Lower leg skin (tissue), 4 donors: ENCODE data around the gene RBM47. TPM values are rescaled to one million over a fixed set of nuclear protein-coding genes. Genes with fewer than 3 reads are reported as not detected.
"Not testable (repeated sequence)": the region's sequence is repeated elsewhere in the genome, so short reads cannot be mapped to it uniquely, and the experiment has no call there.

Source experiments
- DNase-seq, 2 donors: peaks; one replicate each; pipeline ENCODE4 v3.0.0-alpha.2; 2019; ENCODE audit warnings: low spot score in 2 of 2
- H3K4me3 ChIP-seq: fragments of 200-600 bp; sonication (generic); 2 replicates; pipeline ENCODE4 v1.5.1; 2017; ENCODE audit warnings: mild to moderate bottlenecking, low read depth; ENCODE audit not compliant: poor library complexity, severe bottlenecking
- POLR2A ChIP-seq, 2 donors: fragments of 450-650 bp; IDR thresholded peaks; one replicate each; pipeline ENCODE4 v1.6.1; 2016 to 2017; ENCODE audit warnings: antibody characterized with exemption in 2 of 2, mild to moderate bottlenecking in 1 of 2, moderate library complexity in 1 of 2
- WGBS, 2 donors: methylation state at CpG; one replicate each; pipeline ENCODE4 v1.1.5; 2018; 5-methylcytosine and 5-hydroxymethylcytosine counted together
- intact Hi-C: fragments of 100-400 bp; cut with DNase I; formaldehyde crosslinking; loops from one replicate; pipeline ENCODE4 v1.15.0; 2023; ENCODE audit warnings: low total_unique reads
- total RNA-seq, 4 donors: library from RNA; depleted of rRNA; stranded (reverse); fragments of >200 nt; gene quantifications; one replicate each; pipeline ENCODE4 v1.1.0, GENCODE V29; 2016
- TF ChIP-seq, protein P1 (sequence below), 3 donors: fragments of 450-650 bp; IDR thresholded peaks; one replicate each; pipeline ENCODE4 v1.5.1; 2016; ENCODE audit warnings: antibody characterized with exemption in 3 of 3, mild to moderate bottlenecking in 3 of 3, moderate library complexity in 2 of 3

The RBM47 gene
- total RNA-seq, 4 donors from 2014 or later, result 38.4 to 73.8 (median 46.9) TPM

DNA sequence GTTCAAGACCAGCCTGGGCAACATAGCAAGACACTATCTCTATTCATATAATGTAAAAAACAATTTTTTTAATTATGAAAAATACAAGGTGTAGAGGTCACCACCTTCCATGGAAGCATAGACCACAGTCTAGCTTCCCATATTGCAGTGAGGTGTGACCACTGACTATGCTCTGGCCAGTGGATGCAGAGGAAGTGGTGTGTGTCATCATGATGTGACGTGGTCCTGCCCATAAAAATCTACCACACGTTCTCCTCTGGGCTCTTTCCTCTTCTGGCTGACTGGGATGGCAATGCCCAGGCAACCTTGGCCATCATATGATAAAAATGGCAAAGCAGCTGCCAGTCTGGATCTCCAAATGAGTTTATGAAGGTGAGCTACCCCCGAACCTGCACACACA lies 65.7 kb downstream of the RBM47 start:
- 70 to 77% methylated on average over 3 of the region's 3 CpGs for WGBS, 2 donors
- intact Hi-C loops, result no loop called here
- H3K4me3 ChIP-seq, result no peak overlapping the region
- DNase-seq, result no peak
- TF ChIP-seq POLR2A (IDR thresholded peaks at IDR 0.05), result no peak
- TF ChIP-seq, protein P1, sequence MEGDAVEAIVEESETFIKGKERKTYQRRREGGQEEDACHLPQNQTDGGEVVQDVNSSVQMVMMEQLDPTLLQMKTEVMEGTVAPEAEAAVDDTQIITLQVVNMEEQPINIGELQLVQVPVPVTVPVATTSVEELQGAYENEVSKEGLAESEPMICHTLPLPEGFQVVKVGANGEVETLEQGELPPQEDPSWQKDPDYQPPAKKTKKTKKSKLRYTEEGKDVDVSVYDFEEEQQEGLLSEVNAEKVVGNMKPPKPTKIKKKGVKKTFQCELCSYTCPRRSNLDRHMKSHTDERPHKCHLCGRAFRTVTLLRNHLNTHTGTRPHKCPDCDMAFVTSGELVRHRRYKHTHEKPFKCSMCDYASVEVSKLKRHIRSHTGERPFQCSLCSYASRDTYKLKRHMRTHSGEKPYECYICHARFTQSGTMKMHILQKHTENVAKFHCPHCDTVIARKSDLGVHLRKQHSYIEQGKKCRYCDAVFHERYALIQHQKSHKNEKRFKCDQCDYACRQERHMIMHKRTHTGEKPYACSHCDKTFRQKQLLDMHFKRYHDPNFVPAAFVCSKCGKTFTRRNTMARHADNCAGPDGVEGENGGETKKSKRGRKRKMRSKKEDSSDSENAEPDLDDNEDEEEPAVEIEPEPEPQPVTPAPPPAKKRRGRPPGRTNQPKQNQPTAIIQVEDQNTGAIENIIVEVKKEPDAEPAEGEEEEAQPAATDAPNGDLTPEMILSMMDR (IDR thresholded peaks at IDR 0.05), result no peak

GRCh38 chr4:40563401-40563800 lies 66.3 kb downstream of the RBM47 start:
- 92 to 97% methylated on average over 4 of the region's 4 CpGs for WGBS, 2 donors
- DNase-seq, result no peak
- intact Hi-C loops, result no loop called here
- TF ChIP-seq, protein P1 (IDR thresholded peaks at IDR 0.05), result no peak
- TF ChIP-seq POLR2A (IDR thresholded peaks at IDR 0.05), result no peak
- no peak overlapping the region for H3K4me3 ChIP-seq

GRCh38 chr4:40562681-40563080 lies 67.0 kb downstream of the RBM47 start:
- TF ChIP-seq, protein P1 (IDR thresholded peaks at IDR 0.05), result no peak
- no peak for TF ChIP-seq POLR2A (IDR thresholded peaks at IDR 0.05)
- intact Hi-C loops, result no loop called here
- no peak overlapping the region for H3K4me3 ChIP-seq
- DNase-seq, result no peak
- WGBS, 2 donors, result 70 to 84% methylated on average over 7 of the region's 7 CpGs

DNA sequence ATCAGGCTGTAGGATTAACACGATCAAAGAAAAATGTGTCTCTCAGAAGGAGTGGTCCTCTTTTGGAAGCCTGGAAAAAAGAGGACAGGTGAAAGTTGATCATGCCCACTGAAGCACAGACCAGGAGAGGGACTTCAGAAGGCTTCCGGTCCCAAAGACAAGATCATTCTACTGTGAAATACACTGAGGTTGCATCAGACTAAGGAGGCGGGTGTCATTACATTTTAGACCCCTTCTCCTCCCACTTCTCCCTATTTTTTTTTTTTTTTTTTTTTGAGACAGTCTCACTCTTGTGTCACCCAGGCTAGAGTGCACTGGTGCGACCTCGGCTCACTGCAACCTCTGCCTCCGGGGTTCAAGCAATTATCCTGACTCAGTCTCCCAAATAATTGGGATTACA lies 67.5 kb downstream of the RBM47 start:
- intact Hi-C loops, result no loop called here
- no peak for DNase-seq
- TF ChIP-seq, protein P1 (IDR thresholded peaks at IDR 0.05), result no peak
- 91 to 98% methylated on average over 6 of the region's 6 CpGs for WGBS, 2 donors
- no peak overlapping the region for H3K4me3 ChIP-seq

- H3K4me3 ChIP-seq, DNase-seq, intact Hi-C loops: not testable (repeated sequence)
- 94 to 96% methylated on average over 7 of the region's 7 CpGs for WGBS, 2 donors
Measured at GRCh38 chr4:40561543-40562177, 68.0 kb downstream of the RBM47 start.

GRCh38 chr4:40559585-40560465 lies 69.8 kb downstream of the RBM47 start:
- no peak overlapping the region for H3K4me3 ChIP-seq
- no peak for DNase-seq
- no peak for TF ChIP-seq POLR2A (IDR thresholded peaks at IDR 0.05)
- TF ChIP-seq, protein P1 (IDR thresholded peaks at IDR 0.05), result no peak
- intact Hi-C loops, result no loop called here
- WGBS, 2 donors, result 71 to 74% methylated on average over 5 of the region's 5 CpGs
